GM18508 (cell line): ENCODE data around the gene MTMR12.
"Not testable (repeated sequence)": the region's sequence is repeated elsewhere in the genome, so short reads cannot be mapped to it uniquely, and the experiment has no call there.

Experiments used
- ATAC-seq: cut with Tn5 transposase; IDR thresholded peaks from one replicate; pipeline ENCODE4 v1.9.1; 2021; ENCODE audit warnings: moderate number of reproducible peaks; ENCODE audit not compliant: insufficient read depth, unreplicated experiment

MTMR12 gene

GRCh38 chr5:32325616-32326015, 12.9 kb upstream of the MTMR12 start:
- no peak for ATAC-seq

- no peak for ATAC-seq
These were observed 12.3 kb upstream of the MTMR12 start for GRCh38 chr5:32325062-32325461.

GRCh38 chr5:32323741-32324140, 11.0 kb upstream of the MTMR12 start:
- no peak for ATAC-seq

- ATAC-seq: no peak
These were observed 10.1 kb upstream of the MTMR12 start for GRCh38 chr5:32322882-32323281.

- ATAC-seq: not testable (repeated sequence)
These were observed 9.0 kb upstream of the MTMR12 start for GRCh38 chr5:32321787-32322186.

GRCh38 chr5:32320576-32320975, 7.8 kb upstream of the MTMR12 start:
- ATAC-seq: no peak

- no peak for ATAC-seq
These were observed 7.3 kb upstream of the MTMR12 start for GRCh38 chr5:32319926-32320543.

GRCh38 chr5:32319392-32319791, 6.7 kb upstream of the MTMR12 start:
- ATAC-seq: no peak

GRCh38 chr5:32317041-32317440, 4.3 kb upstream of the MTMR12 start:
- ATAC-seq: no peak

- no peak for ATAC-seq
These were observed 2.7 kb upstream of the MTMR12 start for GRCh38 chr5:32315221-32316014.

- ATAC-seq: no peak
These were observed 1.9 kb upstream of the MTMR12 start for GRCh38 chr5:32314658-32315057.

- not testable (repeated sequence) for ATAC-seq
These were observed 1.4 kb upstream of the MTMR12 start for GRCh38 chr5:32314152-32314488.

GRCh38 chr5:32312197-32312594, 543 bp downstream of the MTMR12 start:
- peak; percentile 7 for ATAC-seq

GRCh38 chr5:32311404-32312196, 1.1 kb downstream of the MTMR12 start:
- ATAC-seq: no peak

- ATAC-seq: no peak
These were observed 3.0 kb downstream of the MTMR12 start for GRCh38 chr5:32309761-32310160.

- ATAC-seq: no peak
These were observed 3.8 kb downstream of the MTMR12 start for GRCh38 chr5:32308946-32309345.

GRCh38 chr5:32307769-32308194, 5.0 kb downstream of the MTMR12 start:
- no peak for ATAC-seq

GRCh38 chr5:32304622-32305021, 8.1 kb downstream of the MTMR12 start:
- no peak for ATAC-seq

GRCh38 chr5:32303755-32304120, 9.0 kb downstream of the MTMR12 start:
- no peak for ATAC-seq

- no peak for ATAC-seq
These were observed 9.6 kb downstream of the MTMR12 start for GRCh38 chr5:32302835-32303754.
